ENCODE data around the gene CRACDL. TPM values are rescaled to one million over a fixed set of nuclear protein-coding genes. Genes with fewer than 3 reads are reported as not detected.

The CRACDL gene
- total RNA-seq, 4 donors from 2014 or later: 5.2 to 10.6 (median 8.1) TPM

- intact Hi-C loops (cut with DNase I): no loop called here
- Histone ChIP-seq H3K27me3 (no peaks in the 10 kb centered on the region), H3K4me1 (peaks cover 7 to 12% of the 10 kb centered on the region in 2 donors), H3K9me3 (no peaks in the 10 kb centered on the region), H3K4me3 (replicated peaks in 1 of 3) (no peak overlapping the region), H3K27ac (no peak overlapping the region), H3K36me3 (no peaks in the 10 kb centered on the region)
- DNase-seq: no peak
- 89 to 93% methylated on average over 9 of the region's 9 CpGs for WGBS, 2 donors
- no peak for TF ChIP-seq CTCF (IDR thresholded peaks at IDR 0.05)
- no peak for TF ChIP-seq POLR2A (IDR thresholded peaks at IDR 0.05)
These were observed 40.1 kb downstream of the CRACDL start for GRCh38 chr2:98895901-98896300.

GRCh38 chr2:98895221-98895620, 40.8 kb downstream of the CRACDL start:
- intact Hi-C loops (cut with DNase I): no loop called here
- Histone ChIP-seq H3K4me3 (replicated peaks in 1 of 3) (no peak overlapping the region), H3K9me3 (no peaks in the 10 kb centered on the region), H3K27me3 (no peaks in the 10 kb centered on the region), H3K4me1 (peaks cover 7 to 12% of the 10 kb centered on the region in 2 donors), H3K27ac (no peak overlapping the region), H3K36me3 (no peaks in the 10 kb centered on the region)
- TF ChIP-seq CTCF (IDR thresholded peaks at IDR 0.05) (no peak), POLR2A (IDR thresholded peaks at IDR 0.05) (no peak)
- DNase-seq: no peak
- 95 to 97% methylated on average over 7 of the region's 7 CpGs for WGBS, 2 donors

- Histone ChIP-seq H3K27me3 (no peaks in the 10 kb centered on the region), H3K4me1 (peaks cover 7 to 11% of the 10 kb centered on the region in 2 donors), H3K4me3 (replicated peaks in 1 of 3) (no peak overlapping the region), H3K9me3 (no peaks in the 10 kb centered on the region), H3K36me3 (no peaks in the 10 kb centered on the region), H3K27ac (no peak overlapping the region)
- TF ChIP-seq POLR2A (IDR thresholded peaks at IDR 0.05) (no peak), CTCF (IDR thresholded peaks at IDR 0.05) (no peak)
- 94 to 96% methylated on average over 11 of the region's 11 CpGs for WGBS, 2 donors
- intact Hi-C loops (cut with DNase I): no loop called here
- no peak for DNase-seq
These were observed 41.6 kb downstream of the CRACDL start for GRCh38 chr2:98894331-98895000.

GRCh38 chr2:98893911-98894321, 42.1 kb downstream of the CRACDL start:
- WGBS, 2 donors: 88 to 90% methylated on average over 8 to 10 of the region's 10 CpGs
- Histone ChIP-seq H3K9me3 (no peaks in the 10 kb centered on the region), H3K27ac (no peak overlapping the region), H3K36me3 (no peaks in the 10 kb centered on the region), H3K27me3 (no peaks in the 10 kb centered on the region), H3K4me1 (peaks cover 5 to 6% of the 10 kb centered on the region in 2 donors), H3K4me3 (replicated peaks in 1 of 3) (no peak overlapping the region)
- intact Hi-C loops (cut with DNase I): no loop called here
- TF ChIP-seq POLR2A (IDR thresholded peaks at IDR 0.05) (no peak), CTCF (IDR thresholded peaks at IDR 0.05) (no peak)
- no peak for DNase-seq

GRCh38 chr2:98892871-98893270, 43.2 kb downstream of the CRACDL start:
- no peak for TF ChIP-seq CTCF (IDR thresholded peaks at IDR 0.05)
- no peak for TF ChIP-seq POLR2A (IDR thresholded peaks at IDR 0.05)
- Histone ChIP-seq H3K36me3 (no peaks in the 10 kb centered on the region), H3K27me3 (no peaks in the 10 kb centered on the region), H3K4me1 (no peaks in the 10 kb centered on the region), H3K9me3 (no peaks in the 10 kb centered on the region), H3K4me3 (replicated peaks in 1 of 3) (no peak overlapping the region), H3K27ac (no peak overlapping the region)
- no peak for DNase-seq
- 91 to 93% methylated on average over 6 of the region's 6 CpGs for WGBS, 2 donors
- intact Hi-C loops (cut with DNase I): no loop called here
